Endometrial microvascular endothelial cells (primary cell): ENCODE results near the gene ITLN2. TPM values are rescaled to one million over a fixed set of nuclear protein-coding genes. Genes with fewer than 3 reads are reported as not detected.
"Not testable (repeated sequence)": the region's sequence is repeated elsewhere in the genome, so short reads cannot be mapped to it uniquely, and the experiment has no call there.

Experiments used
- in situ Hi-C: cut with HindIII; loops from 2 replicates; pipeline ENCODE4 v1.10.0; 2017; ENCODE audit warnings: low sequenced_read_pairs, low pct_unique_long_range_greater_than_20kb; ENCODE audit errors: inconsistent ontology term
- total RNA-seq: library from RNA; depleted of rRNA; stranded (reverse); fragments of >200 nt; gene quantifications from one replicate; pipeline ENCODE4 v1.2.3, GENCODE V29; 2015; ENCODE audit errors: inconsistent ontology term

The ITLN2 gene
- total RNA-seq, 1 donor from 2014 or later: not detected

DNA sequence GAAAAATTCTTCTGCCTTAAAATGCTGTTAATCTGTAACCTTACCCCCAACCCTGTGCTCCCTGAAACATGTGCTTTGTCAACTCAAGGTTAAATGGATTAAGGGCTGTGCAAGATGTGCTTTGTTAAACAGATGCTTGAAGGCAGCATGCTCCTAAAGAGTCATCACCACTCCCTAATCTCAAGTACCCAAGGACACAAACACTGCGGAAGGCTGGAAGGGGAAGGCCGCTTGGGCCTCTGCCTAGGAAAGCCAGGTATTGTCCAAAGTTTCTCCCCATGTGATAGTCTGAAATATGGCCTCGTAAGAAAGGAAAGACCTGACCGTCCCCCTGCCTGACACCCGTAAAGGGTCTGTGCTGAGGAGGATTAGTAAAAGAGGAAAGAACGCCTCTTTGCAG, 41.4 kb downstream of the ITLN2 start:
- in situ Hi-C loops: not testable (repeated sequence)

DNA sequence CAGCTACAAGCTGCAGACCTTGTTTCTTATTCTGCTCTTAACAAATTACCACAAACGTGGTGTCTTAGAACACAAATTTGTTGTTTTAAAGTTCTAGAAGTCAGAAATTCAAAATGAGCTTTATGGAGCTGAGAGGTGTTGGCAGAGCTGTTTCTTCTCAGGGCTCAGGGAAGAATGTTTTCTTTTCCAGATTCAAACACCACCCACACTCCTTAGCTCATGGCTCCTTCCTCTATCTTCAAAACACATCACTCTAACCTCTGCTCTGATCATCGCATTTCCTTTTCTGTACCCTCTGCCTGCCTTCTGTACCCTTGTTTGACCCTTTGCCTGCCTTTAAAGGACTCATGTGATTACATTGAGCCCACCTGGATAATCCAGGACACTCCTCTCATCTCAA, 42.7 kb downstream of the ITLN2 start:
- in situ Hi-C loops: no loop called here

DNA sequence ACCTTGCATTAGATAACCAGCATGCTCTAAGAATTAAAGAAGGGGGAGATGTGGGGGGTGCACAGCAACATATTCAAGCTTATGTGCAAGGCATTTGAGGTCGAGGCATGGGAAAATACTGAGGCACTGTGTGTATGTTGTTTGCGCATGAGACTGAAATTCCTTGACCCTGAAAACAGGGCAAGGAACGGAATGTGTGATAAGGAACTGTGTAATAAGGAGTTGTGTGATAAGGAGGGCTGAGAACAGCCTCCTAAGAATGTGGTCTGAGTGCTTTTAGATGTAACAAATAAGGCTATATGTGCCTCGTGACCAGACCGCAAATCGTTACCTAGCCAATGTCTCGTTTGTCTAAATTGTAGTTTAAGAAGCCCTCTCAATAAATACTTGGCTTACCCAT, 43.2 kb downstream of the ITLN2 start:
- in situ Hi-C loops: no loop called here

DNA sequence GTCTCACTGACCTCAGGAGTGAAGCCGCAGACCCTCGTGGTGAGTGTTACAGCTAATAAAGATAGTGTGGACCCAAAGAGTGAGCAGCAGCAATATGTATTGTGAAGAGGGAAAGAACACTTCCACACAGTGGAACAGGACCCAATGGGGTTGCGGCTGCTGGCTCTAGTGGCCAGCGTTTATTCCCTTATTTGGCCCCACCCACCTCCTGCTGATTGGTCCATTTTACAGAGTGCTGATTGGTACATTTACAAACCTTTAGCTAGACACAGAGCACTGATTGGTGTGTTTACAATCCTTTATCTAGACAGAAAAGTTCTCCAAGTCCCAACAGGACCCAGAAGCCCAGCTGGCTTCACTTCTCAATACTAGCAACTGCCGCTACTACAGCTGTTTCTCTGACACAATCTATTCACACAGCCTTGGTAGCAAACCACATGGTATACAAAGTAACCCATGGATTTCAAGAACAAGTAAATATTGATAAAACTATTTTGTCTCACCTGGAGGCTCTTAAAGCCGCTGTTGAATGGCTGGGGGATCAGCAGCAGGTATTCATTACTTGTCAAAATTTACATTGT, 44.3 kb downstream of the ITLN2 start:
- in situ Hi-C loops: no loop called here

DNA sequence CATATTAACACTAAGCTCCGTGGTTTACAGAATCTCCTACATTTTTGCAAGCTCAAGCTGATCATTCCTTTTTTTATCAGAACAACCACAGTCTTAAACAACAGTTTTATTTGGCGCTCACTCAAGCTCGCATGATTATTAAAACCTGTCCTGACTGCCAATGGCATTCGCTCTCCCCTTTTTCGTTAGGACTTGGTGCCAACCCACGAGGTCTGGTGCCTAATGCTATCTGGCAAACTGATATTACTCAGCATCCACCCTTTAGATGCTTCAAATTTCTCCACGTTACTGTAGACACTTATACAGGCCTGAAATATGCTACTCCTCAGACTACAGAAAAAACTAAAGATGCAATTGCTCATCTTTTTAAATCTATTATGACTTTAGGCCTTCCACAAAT, 46.6 kb downstream of the ITLN2 start:
- in situ Hi-C loops: no loop called here

DNA sequence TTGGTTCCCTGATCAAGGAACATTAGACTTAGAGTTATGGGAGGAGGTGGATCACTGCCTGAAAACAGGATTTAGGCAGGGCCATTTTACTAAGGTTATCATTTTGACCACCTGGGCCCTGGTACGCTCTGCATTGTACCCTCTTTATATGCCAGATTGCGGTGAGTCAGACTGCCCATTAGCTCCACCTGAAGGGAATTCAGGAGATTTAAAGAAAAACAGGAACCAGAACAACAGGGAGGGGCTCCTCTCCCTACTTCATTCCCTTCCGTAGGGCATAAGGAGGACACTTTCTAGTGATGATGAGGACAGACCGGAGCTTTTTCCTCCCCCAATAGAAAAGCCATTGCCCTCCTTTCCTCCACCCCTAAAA, 49.0 kb downstream of the ITLN2 start:
- in situ Hi-C loops: no loop called here

DNA sequence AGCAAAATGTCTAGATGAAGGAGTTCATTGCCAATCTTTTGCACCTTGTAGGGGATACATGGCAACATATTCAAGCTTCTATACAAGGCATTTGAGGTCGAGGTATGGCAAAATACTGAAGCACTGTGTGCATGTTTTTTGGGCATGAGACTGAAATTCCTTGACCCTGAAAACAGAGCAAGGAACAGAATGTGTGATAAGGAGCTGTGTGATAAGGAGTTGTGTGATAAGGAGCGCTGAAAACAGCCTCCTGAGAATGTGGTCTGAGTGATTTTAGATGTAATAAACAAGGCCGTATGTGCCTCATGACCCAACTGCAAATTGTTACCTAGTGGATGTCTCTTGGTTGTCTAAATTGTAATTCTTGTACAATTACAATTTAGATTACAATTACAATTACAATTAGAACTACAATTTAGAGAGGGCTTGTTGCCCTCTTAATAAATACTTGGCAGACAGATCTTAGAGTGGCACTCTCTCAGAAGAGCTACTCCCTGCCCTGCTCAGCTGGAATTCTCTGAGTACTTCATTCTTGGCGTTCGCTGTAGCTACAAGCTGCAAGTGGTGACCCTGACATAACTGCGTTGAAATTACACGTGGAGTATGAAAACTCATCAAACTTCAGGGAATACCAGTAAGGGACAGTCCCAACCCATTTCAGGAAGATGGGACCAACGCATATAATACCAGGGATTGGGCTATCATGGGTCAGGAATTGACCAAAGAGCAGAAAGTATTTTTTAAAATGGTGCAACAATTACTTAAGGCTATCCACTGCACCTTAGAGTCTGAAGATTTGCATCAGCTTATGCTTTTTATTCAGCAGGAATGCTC, 49.6 kb downstream of the ITLN2 start:
- in situ Hi-C loops: no loop called here

DNA sequence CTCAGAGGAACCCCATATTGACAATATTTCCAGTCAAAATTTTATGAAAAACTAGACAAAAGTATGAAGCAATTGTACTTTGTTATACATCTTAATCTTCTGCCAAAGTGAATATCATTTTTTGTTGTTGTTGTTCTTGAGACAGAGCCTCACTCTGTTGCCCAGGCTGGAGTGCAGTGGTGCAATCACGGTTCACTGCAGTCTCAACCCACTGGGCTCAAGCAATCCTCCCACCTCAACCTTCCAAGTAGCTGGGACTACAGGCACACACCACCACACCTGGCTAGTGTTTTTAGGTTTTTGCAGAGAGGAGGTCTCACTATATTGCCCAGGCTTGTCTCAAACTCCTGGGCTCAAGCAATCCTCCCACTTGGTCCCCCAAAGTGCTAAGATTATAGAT, 52.4 kb downstream of the ITLN2 start:
- in situ Hi-C loops: not testable (repeated sequence)

DNA sequence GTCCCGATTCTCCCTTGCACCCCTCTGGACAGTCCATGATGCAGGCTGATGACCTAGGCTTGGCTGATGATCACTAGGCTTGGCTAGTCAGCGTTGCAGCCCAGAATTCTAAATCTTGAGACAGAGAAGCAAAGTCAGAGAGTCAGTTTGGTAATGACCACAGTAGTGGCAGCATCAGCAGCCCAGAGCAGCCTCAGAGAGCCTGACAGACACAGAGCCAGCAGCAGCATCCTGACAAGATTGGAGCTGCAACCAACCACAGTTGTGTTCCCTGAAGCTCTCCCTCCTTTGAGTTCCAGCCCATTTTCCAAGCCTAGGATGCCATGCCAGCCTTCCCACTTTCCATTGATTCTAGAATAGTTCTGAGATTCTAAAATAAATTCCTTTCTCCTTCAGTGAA, 52.8 kb downstream of the ITLN2 start:
- in situ Hi-C loops: no loop called here

DNA sequence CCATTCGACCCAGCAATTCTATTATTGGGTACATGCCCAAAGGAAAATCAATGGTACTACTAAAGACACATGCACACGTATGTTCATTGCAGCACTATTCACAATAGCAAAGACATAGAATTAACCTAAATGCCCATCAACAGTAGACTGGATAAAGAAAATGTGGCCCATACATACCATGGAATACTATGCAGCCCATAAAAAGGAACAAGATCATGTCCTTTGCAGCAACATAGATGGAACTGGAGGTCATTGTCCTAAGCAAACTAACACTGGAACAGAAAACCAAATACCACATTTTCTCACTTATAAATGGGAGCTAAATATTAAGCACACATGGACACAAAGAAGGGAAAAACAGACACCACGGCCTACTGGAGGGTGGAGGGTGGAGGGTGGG, 53.9 kb downstream of the ITLN2 start:
- in situ Hi-C loops: not testable (repeated sequence)

Other genes with a start within 250 kb of the ITLN2 start
- not detected for gene CD48, start 243.0 kb downstream of the ITLN2 start, total RNA-seq
- not detected for gene SLAMF7, start 215.6 kb downstream of the ITLN2 start, total RNA-seq
- not detected for gene LY9, start 158.6 kb downstream of the ITLN2 start, total RNA-seq
- not detected for gene CD244, start 91.9 kb downstream of the ITLN2 start, total RNA-seq
- gene ITLN1, start 69.6 kb downstream of the ITLN2 start, total RNA-seq: not detected
- gene F11R, start 66.3 kb upstream of the ITLN2 start, total RNA-seq: 84.0 TPM
- not detected for gene TSTD1, start 84.2 kb upstream of the ITLN2 start, total RNA-seq
- 119 TPM for gene USF1, start 91.2 kb upstream of the ITLN2 start, total RNA-seq
- gene ARHGAP30, start 115.1 kb upstream of the ITLN2 start, total RNA-seq: not detected
- not detected for gene NECTIN4, start 134.7 kb upstream of the ITLN2 start, total RNA-seq
- gene KLHDC9, start 143.6 kb upstream of the ITLN2 start, total RNA-seq: 0.46 TPM
- 49.2 TPM for gene PFDN2, start 163.2 kb upstream of the ITLN2 start, total RNA-seq
- gene NIT1, start 163.3 kb upstream of the ITLN2 start, total RNA-seq: 31.9 TPM
- 28.3 TPM for gene DEDD, start 177.9 kb upstream of the ITLN2 start, total RNA-seq
- 74.1 TPM for gene UFC1, start 199.2 kb upstream of the ITLN2 start, total RNA-seq
- gene USP21, start 204.7 kb upstream of the ITLN2 start, total RNA-seq: 11.8 TPM
- gene PPOX, start 211.6 kb upstream of the ITLN2 start, total RNA-seq: 19.2 TPM
- 46.3 TPM for gene B4GALT3, start 222.7 kb upstream of the ITLN2 start, total RNA-seq
- 17.7 TPM for gene ADAMTS4, start 244.2 kb upstream of the ITLN2 start, total RNA-seq
- gene NDUFS2, start 247.6 kb upstream of the ITLN2 start, total RNA-seq: 161 TPM